GM19043 (cell line): ENCODE results near the gene PTPRCAP.

Experiments used
- ATAC-seq: cut with Tn5 transposase; IDR thresholded peaks from one replicate; pipeline ENCODE4 v1.9.1; 2021; ENCODE audit warnings: low read depth; ENCODE audit not compliant: unreplicated experiment

PTPRCAP gene

GRCh38 chr11:67398661-67399563 lies 38.6 kb downstream of the PTPRCAP start:
- ATAC-seq, result no peak

- ATAC-seq, result no peak
Observed at GRCh38 chr11:67397986-67398660, 39.4 kb downstream of the PTPRCAP start.

GRCh38 chr11:67397536-67397935 lies 39.9 kb downstream of the PTPRCAP start:
- ATAC-seq, result no peak

DNA sequence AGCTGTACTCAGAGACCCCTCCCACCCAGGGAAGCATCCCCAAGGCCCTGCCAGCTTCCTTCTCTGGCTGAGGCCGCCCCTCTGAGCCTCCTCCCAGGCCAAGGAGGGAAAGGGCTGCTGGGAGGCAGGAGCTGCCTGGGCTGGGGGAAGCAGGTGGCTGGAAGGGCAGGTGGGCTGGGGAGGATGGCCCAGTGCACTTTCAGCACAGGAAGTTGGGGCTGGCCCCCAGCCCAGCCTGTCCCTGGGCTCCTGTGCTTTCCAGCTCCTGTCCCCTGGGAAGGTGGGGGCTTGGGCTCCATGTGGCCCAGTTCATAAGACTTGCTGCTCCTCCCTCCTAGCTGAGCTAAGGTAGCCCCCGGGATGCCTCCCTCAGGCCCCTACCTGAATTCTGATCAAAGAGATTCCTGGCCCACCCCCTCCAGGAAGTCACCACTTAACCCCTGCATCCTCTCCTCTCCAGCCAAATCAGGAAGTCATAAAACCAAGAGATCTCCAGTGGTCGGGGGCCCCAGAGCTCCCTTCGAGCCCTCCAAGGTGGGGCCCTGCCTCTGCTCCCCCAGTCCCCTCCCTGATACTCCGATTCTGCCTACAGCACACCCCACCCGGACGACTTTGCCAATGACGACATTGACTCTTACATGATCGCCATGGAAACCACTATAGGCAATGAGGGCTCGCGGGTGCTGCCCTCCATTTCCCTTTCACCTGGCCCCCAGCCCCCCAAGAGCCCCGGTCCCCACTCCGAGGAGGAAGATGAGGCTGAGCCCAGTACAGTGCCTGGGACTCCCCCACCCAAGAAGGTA lies 40.7 kb downstream of the PTPRCAP start:
- no peak for ATAC-seq

DNA sequence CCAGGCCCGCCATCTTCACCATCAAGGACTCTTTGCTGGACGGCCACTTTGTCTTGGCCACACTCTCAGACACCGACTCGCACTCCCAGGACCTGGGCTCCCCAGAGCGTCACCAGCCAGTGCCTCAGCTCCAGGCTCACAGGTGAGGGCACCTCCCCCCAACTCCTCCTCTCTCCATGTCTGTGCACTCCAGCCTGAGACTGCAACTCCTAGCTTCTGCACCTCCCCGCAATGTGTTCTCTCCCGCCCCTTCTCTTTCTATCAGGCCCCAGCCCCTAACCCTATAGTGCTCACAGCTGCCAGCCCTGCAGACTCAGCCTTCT lies 41.3 kb downstream of the PTPRCAP start:
- ATAC-seq, result no peak

DNA sequence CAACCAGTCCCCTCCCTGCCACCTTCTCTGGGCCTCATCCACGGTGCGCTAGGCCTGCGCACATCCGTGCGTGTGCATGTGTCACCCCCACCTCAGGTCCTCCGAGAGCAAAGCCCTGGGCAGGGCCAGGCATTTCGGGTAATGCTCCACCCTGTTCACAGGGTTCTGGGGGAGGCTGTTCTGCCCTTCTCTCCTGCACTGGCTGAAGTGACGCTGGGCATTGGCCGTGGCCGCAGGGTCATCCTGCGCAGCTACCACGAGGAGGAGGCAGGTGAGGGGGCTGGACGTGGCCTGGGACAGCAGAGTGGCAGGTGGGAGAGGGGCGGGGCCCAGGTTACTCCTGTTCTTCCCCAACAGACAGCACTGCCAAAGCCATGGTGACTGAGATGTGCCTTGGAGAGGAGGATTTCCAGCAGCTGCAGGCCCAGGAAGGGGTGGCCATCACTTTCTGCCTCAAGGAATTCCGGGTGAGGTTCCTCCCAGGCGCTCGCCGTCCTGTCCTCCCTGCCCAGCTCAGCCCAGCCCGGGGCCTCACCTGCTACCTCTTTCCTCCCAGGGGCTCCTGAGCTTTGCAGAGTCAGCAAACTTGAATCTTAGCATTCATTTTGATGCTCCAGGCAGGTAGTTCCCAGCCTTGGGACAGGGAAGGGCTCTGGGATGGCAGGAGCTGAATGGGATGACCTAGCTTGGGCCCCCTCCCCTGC lies 41.8 kb downstream of the PTPRCAP start:
- no peak for ATAC-seq

DNA sequence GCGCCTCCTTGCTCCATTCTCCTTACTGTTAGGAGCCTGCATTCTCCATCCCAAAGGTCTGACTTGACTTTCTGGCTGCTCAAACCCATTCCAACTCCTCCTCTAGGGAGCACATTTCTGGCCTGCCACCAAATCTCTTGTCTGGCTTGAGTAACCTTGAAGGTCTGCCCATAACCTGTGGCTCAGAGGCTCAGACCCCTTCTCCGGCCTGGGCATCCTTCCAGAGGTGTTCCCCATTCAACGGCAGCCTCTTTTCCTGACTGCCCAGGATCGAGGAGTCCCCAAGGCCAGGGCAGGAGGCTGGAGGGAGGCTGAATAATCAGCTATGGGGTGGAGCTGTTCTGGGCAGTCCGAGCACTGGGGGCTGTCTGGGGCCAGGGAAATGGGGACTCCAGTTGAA lies 43.5 kb downstream of the PTPRCAP start:
- ATAC-seq, result no peak

GRCh38 chr11:67393437-67393836 lies 44.0 kb downstream of the PTPRCAP start:
- no peak for ATAC-seq

DNA sequence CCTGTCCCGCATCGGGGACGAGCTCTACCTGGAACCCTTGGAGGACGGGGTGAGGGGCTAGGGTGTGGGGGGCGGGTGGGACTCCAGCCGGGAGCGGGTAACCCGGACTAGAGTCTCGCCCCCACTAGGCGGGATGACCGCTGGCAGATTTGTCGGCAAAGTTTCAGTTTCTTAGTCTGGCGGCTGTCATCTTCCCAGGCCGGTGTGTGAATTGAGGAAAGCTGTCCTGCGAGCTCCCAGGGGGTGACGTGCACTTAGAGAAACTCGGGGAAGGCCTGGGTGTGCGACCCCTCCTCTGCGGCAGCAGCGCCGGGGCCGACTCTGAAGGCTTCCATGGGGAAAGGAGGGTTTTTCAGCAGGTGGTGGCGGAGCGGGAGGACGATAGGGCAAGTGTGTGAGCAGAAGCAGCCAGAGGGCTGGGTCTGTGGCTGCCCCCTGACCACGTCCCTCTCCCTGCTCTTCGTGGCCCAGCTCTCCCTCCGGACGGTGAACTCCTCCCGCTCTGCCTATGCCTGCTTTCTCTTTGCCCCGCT lies 45.2 kb downstream of the PTPRCAP start:
- no peak for ATAC-seq

DNA sequence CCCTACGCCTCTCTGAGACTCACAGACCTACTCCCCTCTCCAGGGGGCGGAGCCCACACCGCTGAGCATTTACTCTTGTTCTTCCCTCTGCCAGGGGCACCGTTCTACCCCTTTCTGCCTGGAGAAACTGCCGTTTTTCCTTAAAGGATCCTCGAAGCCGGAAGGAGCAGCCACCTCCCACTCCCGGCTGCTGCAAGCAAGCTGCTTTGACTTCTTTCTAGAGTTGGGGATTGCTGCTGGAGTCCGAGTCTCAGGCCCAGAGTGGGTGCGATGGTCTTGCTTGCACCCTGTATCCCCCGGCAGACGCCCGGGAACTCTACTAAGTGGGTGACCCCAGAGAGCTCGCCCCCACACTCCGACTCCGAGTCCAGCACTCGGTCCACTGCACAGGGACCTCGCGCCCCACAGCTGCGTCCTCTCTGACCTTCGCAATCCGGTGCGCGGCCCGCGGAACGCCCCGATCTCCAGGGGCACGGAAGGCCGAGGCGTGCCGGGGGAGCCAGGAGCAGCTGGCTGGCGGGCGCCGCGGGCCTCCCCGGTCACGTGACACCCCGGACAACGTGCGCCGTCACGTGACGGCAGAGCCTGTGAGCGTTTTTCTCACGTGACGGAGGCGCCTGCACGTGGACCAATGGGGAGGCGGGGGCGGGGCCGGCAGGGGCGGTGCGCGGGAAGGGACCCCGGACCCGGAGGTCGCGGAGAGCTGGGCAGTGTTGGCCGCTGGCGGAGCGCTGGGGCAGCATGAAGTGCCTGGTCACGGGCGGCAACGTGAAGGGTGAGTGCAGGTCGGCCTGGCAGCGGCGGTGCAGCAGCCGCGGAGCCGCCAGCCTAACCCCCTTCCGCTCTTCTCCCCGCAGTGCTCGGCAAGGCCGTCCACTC lies 45.9 kb downstream of the PTPRCAP start, which contains the start of gene RAD9A:
TSS of gene RAD9A (plus strand) at position 683 of the 879 bp plus-strand sequence. CDS start at position 742, 59 bp downstream.
- peak; percentile 42 for ATAC-seq

DNA sequence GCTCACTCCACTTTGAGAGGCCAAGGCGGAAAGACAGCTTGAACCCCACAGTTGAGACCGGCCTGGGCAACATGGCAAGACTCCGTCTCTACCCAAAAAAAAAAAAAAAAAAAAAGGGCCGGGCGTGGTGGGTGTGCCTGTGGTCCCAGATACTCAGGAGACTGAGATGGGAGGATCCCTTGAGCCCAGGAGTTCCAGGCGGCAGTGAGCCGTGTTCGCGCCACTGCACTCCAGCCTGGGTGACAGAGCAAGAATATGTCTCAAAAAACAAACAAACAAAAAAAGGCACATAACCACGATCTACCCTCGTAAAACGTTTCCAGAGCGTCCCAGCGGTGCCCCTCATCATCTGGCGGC lies 46.6 kb downstream of the PTPRCAP start:
- no peak for ATAC-seq

DNA sequence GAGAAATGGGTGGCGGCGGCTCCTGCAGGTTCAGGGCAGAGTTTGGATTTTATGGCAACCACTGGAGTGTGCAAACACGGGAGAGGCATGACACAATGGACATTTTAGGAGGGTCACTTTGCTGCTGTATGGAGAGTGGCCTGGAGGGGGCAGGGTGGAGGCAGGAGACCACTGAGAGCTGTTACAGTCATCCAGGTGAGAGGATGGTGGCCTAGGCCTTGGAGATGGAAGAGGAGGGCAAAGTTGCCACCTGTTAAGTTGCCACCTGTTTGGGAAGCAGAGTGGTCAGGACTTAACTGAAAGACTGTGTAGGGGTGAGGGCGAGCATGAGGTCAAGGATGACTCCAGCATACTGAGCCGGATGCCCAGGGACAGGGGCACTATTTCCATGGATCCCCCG lies 48.0 kb downstream of the PTPRCAP start:
- no peak for ATAC-seq

DNA sequence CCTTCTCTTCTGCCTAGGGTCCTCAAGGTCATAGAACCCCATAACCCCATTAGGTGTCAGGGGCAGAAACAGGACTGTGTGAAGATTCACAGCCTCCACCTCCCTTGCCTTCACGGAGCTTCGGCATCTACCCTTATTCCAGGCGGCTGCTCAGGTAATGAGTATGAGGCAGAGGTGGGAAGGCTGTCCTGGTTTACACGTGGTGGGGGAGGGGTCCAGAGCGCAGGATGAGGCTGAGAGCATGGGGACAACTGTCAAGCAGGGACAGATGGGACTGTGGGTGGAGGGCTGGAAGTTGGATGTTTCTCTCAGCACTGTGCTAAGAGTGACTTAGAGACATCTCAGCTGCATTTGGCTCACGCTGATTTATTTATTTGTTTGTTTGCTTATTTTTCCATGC lies 50.0 kb downstream of the PTPRCAP start:
- ATAC-seq, result no peak

- no peak for ATAC-seq
Observed at GRCh38 chr11:67387069-67387468, 50.4 kb downstream of the PTPRCAP start.
